Jurkat, Clone E6-1 (cell line): ENCODE data around the gene MICU1. TPM values are rescaled to one million over a fixed set of nuclear protein-coding genes. Genes with fewer than 3 reads are reported as not detected.
"Not testable (repeated sequence)": the region's sequence is repeated elsewhere in the genome, so short reads cannot be mapped to it uniquely, and the experiment has no call there.

ENCODE experiments used
- DNase-seq: peaks from one replicate; pipeline ENCODE4 v3.0.0-alpha.2; 2011; ENCODE audit warnings: low read depth, low spot score
- H3K4me3 ChIP-seq: 2 replicates; pipeline ENCODE4 v1.5.1; 2011; ENCODE audit warnings: mild to moderate bottlenecking, low read length, control low read depth, moderate library complexity
- polyA plus RNA-seq: library from polyadenylated mRNA; unstranded; fragments of >200 nt; gene quantifications from one replicate; pipeline ENCODE4 v1.2.1, GENCODE V29; 2012; ENCODE audit warnings: missing spikeins; ENCODE audit not compliant: insufficient read length, insufficient read depth

MICU1 gene, protein sequence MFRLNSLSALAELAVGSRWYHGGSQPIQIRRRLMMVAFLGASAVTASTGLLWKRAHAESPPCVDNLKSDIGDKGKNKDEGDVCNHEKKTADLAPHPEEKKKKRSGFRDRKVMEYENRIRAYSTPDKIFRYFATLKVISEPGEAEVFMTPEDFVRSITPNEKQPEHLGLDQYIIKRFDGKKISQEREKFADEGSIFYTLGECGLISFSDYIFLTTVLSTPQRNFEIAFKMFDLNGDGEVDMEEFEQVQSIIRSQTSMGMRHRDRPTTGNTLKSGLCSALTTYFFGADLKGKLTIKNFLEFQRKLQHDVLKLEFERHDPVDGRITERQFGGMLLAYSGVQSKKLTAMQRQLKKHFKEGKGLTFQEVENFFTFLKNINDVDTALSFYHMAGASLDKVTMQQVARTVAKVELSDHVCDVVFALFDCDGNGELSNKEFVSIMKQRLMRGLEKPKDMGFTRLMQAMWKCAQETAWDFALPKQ
- polyA plus RNA-seq, result 39.6 TPM

DNA sequence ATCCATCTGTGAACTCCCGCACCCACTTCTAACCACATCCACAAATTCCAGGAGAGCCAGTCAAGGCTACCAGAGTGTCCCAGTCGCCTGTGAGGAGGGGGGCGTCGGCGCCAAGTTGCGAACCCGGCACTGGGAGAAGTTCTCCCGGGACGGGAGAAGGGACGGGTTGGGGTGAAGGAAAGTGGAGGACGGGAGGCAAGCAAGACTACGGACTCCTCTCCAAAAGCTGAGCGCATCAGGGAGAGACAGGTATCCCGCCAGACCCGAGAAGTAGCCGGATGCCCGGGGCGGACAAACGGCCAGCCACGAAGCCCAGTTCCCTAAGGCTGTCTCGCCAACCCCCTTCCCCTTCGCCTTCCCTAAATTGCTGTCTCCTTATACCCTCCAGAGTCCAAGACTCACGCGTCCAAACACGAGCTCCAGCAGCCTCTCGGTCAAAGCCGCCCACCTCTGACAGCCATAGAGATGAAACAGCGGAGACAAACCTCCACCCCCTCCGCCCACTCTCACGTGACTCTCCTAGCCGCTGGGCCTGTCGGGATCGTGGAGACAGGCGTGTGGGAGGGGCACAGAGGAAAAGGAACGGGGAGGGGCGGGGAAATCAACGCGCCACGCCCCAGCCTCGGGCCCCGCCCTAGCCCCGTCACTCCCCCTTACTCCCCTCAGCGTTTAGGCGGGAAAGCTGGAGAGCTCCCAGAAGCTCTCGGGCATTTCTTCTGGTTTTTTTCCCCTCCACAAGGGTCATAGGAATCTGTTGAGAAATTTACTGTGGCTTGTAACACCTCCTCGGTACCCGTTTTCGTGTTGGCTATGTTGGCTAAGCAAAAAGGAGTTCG, at the start of gene MICU1:
Gene MICU1 (minus strand): TSS at position 472 of the 836 bp plus-strand sequence. CDS start 59,286 bp downstream, outside the sequence.
- H3K4me3 ChIP-seq, result peak within 1 kb of the TSS; percentile 98
- peak; percentile 91 for DNase-seq

DNA sequence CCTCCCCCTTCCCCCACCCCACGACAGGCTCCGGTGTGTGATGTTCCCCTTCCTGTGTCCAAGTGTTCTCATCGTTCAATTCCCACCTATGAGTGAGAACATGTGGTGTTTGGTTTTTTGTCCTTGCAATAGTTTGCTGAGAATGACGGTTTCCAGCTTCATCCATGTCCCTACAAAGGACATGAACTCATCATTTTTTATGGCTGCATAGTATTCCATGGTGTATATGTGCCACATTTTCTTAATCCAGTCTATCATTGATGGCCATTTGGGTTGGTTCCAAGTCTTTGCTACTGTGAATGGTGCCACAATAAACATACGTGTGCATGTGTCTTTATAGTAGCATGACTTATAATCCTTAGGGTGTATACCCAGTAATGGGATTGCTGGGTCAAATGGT, 48.3 kb upstream of the MICU1 start:
- not testable (repeated sequence) for H3K4me3 ChIP-seq, DNase-seq

DNA sequence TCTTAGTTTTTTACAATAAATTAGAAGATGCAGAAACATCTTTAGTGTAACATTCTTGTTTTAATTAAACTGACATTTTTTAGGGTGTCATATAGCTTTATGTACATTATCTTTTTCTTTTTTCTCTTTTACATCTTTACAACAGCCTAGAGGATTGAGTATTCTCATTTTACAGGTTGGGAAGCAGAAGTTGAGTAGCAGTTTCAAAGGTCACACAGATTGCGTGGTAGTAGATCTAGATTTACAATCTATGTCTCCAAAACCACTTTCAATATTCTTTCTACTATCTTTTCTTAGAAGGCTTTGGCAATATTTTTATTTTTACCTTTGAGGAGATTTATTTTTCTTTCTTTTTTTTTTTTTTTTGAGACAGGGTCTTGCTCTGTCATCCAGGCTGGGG, 47.4 kb upstream of the MICU1 start:
- no peak for DNase-seq
- H3K4me3 ChIP-seq, result no peak overlapping the region

DNA sequence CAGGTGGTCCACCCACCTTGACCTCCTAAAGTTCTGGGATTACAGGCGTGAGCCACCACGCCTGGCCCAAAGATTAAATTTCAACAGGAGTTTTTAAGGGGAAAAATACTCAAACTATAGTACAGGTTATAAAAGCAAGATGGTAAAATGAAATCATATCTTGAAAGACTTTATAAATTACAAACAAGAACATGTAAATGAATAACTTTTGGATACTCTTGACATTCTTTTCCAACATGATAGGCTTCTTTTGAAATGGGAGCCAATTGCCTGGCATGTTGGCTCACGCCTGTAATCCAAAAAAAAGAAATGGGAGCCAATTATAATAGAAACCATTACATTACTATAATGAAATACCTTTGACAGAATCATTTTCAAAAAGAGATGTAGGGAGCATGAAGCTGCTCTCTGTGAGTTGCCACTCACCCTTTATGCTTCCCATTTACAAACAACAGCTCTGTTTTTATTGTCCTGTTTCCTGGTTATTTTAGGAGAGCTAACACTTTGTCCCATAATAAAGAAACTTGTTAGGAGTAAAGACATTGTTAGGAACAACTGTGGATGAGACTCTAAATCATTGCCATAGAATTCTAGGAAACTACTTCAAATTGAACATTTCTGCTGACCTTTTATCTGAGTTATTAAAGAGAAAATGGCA, 41.5 kb upstream of the MICU1 start:
- H3K4me3 ChIP-seq, result no peak overlapping the region
- DNase-seq, result no peak

DNA sequence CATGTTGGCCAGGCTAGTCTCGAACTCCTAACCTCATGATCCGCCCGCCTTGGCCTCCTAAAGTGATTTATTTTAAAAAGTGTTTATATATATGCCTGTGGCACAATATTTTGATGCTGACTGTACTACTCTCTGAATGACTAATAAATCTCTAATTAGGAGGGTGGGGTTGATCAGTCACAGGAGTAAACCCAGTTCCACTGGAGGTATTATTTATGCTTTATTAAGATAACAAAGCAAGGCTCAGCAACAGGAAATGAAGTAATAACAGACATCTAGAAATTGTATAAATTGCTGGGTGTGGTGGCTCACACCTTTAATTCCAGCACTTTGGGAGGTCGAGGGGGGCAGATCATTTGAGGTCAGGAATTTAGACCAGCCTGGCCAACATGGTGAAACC, 40.0 kb upstream of the MICU1 start:
- H3K4me3 ChIP-seq, result no peak overlapping the region
- DNase-seq, result no peak

DNA sequence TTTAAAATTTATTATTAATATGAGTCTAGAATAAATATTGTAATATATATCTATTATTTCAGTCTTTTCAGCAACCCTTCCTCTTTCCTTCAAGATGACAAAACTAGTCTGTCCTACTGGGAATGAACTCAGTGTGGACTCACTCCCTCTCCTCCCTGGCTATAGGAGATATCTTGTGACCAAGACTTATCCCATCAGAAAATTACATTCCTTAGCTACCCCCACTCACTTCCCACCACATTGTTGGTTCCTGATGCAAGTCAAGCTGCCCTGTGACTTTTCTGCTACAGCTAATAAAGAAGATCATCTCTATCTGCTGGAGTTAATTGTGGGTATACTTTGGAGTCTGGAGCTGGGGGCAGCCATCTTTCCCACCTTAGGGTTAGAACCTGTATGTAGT, 38.1 kb upstream of the MICU1 start:
- no peak for DNase-seq
- H3K4me3 ChIP-seq, result no peak overlapping the region

DNA sequence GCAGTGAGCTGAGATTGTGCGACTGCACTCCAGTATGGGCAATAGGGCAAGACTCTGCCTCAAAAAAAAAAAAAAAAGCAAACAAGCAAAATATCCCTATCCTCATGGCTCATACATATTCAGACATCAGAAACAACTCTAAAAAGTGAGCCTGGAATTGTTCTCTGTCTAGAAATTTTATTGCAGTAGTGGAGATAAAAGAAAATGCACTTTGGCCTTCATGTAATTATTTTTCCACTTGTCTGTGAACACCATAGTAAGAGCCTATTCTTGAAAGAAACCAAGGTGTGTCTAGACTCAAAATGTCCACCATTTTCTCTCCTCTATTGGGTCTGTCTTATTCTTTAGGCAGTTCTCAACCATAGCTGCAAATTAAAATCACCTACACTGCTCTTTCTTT, 35.6 kb upstream of the MICU1 start:
- H3K4me3 ChIP-seq, result no peak overlapping the region
- DNase-seq, result no peak

DNA sequence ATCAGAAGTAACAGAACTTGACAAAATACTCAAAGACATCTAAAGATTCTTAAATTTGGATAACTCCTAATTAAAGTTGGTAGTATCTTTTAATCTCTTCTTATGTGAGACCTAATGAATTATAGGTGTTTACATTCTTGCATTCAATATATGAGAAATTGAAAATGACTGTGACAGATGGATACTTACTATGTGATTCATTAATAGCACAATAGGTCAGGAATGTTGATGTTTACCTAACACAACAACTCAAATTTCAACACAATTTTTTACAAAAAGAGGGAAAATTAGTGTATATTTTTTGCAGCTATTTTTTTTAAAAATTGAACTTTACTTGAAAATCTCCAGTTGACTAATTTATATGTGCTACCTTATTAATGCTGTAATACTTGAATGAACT, 34.3 kb upstream of the MICU1 start:
- no peak for DNase-seq

DNA sequence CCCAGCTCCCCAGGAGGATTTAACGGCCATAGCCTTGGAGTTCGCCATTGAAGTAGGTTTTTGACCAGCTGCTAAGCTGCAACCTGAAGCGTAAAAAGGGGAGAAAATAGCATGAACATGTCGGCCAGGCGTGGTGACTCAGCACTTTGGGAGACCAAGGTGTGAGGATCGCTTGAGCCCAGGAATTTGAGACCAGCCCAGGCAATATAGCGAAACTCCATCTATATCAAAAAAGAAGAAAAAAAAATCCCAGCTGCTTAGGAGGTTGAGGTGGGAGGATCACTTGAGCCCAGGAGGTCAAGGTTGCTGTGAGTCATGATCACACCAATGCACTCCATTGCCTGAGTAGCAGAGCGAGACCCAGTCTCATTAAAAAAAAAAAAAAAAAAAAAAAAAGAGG, 33.8 kb upstream of the MICU1 start:
- no peak overlapping the region for H3K4me3 ChIP-seq
- DNase-seq, result no peak

More for the DNA sequence above, 34.3 kb upstream of the MICU1 start:
- no peak overlapping the region for H3K4me3 ChIP-seq

DNA sequence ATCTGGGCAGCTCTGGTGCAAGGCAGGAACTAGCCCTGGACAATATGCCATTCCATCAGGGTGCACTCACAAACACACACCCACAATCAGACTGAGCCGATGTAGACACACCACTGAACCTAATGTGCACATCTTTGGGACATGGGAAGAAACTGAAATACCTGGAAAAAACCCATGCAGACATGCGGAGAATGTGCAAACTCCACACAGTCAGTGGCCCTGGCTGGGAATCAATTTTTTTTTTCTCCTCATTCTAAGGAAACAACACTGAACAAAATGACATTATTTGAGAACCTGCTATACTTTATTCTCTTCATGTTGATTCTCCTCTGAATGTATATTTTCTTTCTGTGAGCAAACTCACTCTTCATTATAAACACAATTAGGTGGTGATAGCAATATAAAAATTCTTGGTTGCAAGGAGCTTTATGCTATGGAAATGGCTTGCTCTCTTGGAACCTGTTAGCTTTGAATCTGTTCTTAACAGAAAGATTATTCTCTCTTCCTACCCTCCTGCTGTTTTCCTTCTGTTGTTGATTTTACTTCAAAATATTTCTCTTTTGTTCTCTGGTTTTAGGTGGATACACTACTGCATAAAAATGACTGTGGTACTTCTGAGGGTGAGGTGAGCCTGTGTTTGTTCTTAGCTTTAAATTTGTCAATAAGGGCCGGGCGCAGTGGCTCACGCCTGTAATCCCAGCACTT, 33.0 kb upstream of the MICU1 start:
- H3K4me3 ChIP-seq, result no peak overlapping the region
- DNase-seq, result no peak

DNA sequence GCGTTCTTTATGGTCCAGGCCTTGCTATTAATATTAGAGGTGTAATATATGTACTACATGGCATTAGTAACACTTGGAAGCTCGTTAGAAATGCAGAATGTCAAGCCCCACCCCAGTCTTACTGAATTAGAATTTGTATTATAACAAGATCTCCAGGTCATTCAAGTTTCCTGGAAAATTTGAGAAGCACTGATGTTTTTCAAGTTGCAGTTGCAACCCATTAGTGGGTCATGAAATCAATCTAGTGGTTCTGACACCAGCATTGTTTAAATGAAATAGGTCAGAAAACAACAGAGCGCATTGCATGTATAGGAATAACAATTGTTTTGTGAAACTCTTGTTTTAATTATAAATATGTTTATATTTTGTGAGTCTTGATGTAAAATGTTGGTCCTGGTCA, 28.8 kb upstream of the MICU1 start:
- no peak overlapping the region for H3K4me3 ChIP-seq
- no peak for DNase-seq

DNA sequence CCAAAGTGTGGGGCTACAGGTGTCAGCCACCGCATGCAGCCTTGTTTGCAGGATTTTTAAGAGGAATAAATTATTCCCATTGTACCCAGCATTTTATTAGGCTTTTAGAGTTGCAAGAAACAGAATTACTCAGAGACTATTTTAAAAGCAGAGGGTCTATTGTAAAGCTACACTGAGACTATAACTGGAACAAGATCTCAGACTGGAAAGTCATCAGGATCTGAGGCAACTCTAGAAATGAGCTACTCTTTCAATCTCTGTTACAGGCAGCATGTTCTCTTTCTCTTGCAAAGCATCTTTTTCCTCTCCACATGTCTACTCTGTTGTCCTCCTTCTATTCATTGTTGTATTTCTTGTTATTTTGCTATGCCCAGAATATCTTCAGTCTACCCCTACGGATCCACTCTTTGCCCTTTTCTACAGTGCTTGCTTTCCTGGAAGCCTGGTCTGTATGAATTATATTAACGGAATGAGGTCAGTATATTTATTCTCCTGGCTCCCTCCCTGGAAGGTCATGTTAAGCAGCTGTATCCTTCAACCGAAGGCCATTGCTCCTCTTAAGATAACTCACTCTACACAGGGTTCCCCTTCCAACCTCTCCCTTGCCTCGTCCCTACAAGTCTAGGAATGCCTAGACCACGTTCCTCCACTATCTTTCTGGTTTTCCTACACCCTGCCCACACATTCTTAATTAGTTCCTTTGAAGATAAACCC, 27.7 kb upstream of the MICU1 start:
- DNase-seq, result no peak
- no peak overlapping the region for H3K4me3 ChIP-seq

DNA sequence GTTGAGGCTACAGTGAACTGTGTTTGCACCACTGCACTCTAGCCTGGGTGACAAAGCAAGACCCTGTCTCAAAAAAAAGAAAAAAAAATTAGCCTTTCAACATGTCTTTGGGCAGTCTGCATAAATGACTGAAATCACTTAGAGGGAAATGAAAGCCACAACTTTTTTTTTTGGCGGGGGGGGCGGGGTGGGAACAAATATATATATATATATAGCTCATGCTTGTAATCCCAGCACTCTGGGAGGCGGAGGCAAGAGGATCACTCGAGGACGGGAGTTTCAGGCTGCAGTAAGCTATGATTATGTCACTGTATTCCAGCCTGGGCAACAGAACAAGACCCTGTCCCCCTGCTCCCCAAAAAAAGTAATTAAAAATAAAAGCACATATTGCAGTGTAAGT, 23.4 kb upstream of the MICU1 start:
- H3K4me3 ChIP-seq, result no peak overlapping the region
- DNase-seq, result no peak

DNA sequence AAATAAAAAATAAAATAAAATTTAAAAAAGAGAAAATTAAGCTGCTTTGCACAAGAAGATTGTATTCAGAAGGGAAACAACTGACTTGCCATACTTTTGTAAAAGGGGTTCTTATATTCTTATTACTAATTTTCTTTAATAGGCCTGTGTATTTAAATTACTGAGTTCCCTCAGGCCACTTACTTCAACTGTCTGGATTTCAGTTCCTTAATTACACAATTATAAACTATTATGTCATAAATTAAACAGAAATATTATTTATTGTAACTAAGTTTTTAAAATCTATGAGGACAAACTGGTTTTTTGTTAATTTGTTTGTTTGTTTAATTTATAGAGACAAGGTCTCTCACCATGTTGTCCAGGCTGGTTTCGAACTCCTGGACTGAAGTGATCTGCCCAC, 22.4 kb upstream of the MICU1 start:
- H3K4me3 ChIP-seq, result no peak overlapping the region
- no peak for DNase-seq

DNA sequence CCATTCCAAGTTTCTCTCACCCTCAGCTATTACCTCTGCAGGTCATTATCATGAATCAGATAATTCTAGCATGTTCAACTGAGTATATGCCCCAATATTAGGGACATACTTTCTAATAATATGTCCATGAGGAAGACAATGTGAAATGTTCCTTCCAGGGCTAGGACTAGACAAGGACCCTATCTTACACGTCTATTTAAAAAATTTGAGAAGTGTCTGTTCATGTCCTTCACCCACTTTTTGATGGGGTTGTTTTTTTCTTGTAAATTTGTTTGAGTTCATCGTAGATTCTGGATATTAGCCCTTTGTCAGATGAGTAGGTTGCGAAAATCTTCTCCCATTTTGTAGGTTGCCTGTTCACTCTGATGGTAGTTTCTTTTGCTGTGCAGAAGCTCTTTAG, 21.1 kb upstream of the MICU1 start:
- H3K4me3 ChIP-seq, DNase-seq: not testable (repeated sequence)

DNA sequence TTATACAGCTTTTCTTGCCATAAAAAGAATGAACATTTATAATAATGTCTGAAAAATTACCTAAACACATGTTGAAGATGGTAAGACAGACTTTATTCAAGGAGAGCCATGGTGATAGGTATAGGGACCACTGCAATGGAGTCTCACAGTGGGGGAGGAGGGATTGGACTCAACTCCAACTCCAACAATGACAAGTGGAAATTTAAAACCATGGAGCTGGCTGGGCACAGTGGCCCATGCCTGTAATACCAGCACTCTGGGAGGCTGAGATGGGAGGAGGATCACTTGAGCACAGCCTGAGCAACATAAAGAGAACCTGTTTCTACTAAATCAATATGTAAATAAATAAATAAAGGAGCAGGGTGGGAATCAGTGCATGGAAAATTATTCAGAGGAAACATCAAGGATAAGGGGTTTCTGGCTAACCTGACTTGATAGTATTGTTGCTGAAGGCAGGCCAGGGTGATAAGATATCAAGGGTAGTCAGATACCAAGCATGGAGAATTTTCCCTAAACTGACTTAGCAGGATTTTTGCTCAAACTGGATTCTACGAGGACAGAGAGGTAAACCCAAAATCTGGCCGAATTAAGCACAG, 19.5 kb upstream of the MICU1 start:
- no peak overlapping the region for H3K4me3 ChIP-seq
- DNase-seq, result no peak

DNA sequence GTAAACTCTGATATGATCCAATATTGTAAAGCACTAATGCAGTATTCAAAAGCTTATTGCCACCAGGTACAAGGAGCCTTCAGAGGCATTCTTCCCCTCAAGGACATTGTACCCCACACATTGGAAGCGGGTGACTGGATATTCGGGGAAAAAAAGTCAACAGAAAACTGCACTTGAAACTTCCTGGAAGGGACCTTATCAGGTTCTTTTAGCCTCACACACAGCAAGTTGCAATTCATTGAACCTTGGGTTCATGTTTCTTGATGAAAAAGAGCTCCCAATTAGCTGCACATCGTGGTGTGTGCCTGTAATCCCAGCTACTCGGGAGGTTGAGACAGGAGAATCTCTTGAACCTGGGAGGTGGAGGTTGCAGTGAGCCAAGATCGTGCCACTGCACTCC, 16.4 kb upstream of the MICU1 start:
- no peak for DNase-seq
- H3K4me3 ChIP-seq, result no peak overlapping the region

DNA sequence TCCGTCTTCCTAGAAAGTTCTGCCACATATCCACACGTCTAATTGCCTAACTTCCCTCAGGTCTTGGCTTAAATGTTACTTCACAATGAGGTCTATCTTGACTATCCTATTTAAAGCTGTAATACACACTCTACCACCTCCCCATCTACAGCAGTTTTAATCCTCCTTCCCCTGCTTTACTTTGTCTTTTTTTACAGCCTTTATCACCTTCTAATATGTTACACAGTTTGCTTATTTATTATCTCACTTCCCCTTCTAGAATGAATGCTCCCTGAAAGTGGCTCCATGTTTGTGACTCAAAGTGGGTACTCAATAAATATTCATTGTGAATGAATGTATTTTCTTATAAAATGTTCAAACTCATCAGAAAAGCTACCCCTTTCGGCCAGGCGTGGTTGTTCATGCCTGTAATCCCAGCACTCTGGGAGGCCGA, 13.6 kb upstream of the MICU1 start:
- DNase-seq, result no peak
- no peak overlapping the region for H3K4me3 ChIP-seq
